Measurements from ENCODE around the gene MCU. TPM values are rescaled to one million over a fixed set of nuclear protein-coding genes. Genes with fewer than 3 reads are reported as not detected.
"Not testable (repeated sequence)": the region's sequence is repeated elsewhere in the genome, so short reads cannot be mapped to it uniquely, and the experiment has no call there.

The MCU gene
- polyA plus RNA-seq, 1 donor from 2014 or later, result 22.9 TPM

DNA sequence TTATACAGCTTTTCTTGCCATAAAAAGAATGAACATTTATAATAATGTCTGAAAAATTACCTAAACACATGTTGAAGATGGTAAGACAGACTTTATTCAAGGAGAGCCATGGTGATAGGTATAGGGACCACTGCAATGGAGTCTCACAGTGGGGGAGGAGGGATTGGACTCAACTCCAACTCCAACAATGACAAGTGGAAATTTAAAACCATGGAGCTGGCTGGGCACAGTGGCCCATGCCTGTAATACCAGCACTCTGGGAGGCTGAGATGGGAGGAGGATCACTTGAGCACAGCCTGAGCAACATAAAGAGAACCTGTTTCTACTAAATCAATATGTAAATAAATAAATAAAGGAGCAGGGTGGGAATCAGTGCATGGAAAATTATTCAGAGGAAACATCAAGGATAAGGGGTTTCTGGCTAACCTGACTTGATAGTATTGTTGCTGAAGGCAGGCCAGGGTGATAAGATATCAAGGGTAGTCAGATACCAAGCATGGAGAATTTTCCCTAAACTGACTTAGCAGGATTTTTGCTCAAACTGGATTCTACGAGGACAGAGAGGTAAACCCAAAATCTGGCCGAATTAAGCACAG lies 46.6 kb upstream of the MCU start:
- no peak overlapping the region for H3K4me3 ChIP-seq (ENCODE audit: low read length)
- H3K9ac ChIP-seq (ENCODE audit: low read length), result no peak overlapping the region
- TF ChIP-seq, protein P1, sequence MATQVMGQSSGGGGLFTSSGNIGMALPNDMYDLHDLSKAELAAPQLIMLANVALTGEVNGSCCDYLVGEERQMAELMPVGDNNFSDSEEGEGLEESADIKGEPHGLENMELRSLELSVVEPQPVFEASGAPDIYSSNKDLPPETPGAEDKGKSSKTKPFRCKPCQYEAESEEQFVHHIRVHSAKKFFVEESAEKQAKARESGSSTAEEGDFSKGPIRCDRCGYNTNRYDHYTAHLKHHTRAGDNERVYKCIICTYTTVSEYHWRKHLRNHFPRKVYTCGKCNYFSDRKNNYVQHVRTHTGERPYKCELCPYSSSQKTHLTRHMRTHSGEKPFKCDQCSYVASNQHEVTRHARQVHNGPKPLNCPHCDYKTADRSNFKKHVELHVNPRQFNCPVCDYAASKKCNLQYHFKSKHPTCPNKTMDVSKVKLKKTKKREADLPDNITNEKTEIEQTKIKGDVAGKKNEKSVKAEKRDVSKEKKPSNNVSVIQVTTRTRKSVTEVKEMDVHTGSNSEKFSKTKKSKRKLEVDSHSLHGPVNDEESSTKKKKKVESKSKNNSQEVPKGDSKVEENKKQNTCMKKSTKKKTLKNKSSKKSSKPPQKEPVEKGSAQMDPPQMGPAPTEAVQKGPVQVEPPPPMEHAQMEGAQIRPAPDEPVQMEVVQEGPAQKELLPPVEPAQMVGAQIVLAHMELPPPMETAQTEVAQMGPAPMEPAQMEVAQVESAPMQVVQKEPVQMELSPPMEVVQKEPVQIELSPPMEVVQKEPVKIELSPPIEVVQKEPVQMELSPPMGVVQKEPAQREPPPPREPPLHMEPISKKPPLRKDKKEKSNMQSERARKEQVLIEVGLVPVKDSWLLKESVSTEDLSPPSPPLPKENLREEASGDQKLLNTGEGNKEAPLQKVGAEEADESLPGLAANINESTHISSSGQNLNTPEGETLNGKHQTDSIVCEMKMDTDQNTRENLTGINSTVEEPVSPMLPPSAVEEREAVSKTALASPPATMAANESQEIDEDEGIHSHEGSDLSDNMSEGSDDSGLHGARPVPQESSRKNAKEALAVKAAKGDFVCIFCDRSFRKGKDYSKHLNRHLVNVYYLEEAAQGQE (IDR thresholded peaks at IDR 0.05; ENCODE audit: borderline replicate concordance), result no peak
- TF ChIP-seq TAF1 (IDR thresholded peaks at IDR 0.05; ENCODE audit: low read depth) (no peak), SMC3 (conservative IDR thresholded peaks at IDR 0.05; ENCODE audit: poor library complexity) (no peak), POLR2AphosphoS5 (IDR thresholded peaks at IDR 0.05) (no peak), MXI1 (conservative IDR thresholded peaks at IDR 0.05; ENCODE audit: poor library complexity, severe bottlenecking) (no peak), EZH2 (IDR thresholded peaks at IDR 0.05; ENCODE audit: borderline replicate concordance, insufficient read depth, low read length, poor library complexity, severe bottlenecking) (no peak), RAD21 (conservative IDR thresholded peaks at IDR 0.05) (no peak), EP300 (conservative IDR thresholded peaks at IDR 0.05; ENCODE audit: poor library complexity, severe bottlenecking) (no peak)
- TF ChIP-seq, protein P2, sequence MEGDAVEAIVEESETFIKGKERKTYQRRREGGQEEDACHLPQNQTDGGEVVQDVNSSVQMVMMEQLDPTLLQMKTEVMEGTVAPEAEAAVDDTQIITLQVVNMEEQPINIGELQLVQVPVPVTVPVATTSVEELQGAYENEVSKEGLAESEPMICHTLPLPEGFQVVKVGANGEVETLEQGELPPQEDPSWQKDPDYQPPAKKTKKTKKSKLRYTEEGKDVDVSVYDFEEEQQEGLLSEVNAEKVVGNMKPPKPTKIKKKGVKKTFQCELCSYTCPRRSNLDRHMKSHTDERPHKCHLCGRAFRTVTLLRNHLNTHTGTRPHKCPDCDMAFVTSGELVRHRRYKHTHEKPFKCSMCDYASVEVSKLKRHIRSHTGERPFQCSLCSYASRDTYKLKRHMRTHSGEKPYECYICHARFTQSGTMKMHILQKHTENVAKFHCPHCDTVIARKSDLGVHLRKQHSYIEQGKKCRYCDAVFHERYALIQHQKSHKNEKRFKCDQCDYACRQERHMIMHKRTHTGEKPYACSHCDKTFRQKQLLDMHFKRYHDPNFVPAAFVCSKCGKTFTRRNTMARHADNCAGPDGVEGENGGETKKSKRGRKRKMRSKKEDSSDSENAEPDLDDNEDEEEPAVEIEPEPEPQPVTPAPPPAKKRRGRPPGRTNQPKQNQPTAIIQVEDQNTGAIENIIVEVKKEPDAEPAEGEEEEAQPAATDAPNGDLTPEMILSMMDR (IDR thresholded peaks at IDR 0.05; ENCODE audit: poor library complexity, severe bottlenecking), result no peak
- H3F3A ChIP-seq (ENCODE audit: insufficient read depth, low read length, poor library complexity, severe bottlenecking), result no peaks in the 10 kb centered on the region
- no peak overlapping the region for H3K27ac ChIP-seq (ENCODE audit: low read length)
- no peaks in the 10 kb centered on the region for H3K79me2 ChIP-seq (replicated peaks; ENCODE audit: insufficient read depth, low read length)
- no peak overlapping the region for H3K4me2 ChIP-seq (ENCODE audit: low read length)
- no peaks in the 10 kb centered on the region for H3K27me3 ChIP-seq (ENCODE audit: insufficient read depth, low read depth, low read length)
- no peaks in the 10 kb centered on the region for H3K36me3 ChIP-seq (ENCODE audit: insufficient read depth, low read length)
- H4K20me1 ChIP-seq (ENCODE audit: insufficient read depth), result no peaks in the 10 kb centered on the region
- H2AFZ ChIP-seq (ENCODE audit: low read depth, low read length), result no peak overlapping the region
- H3K9me2 ChIP-seq (ENCODE audit: insufficient read depth, low read length), result no peaks in the 10 kb centered on the region
- H3K9me3 ChIP-seq (ENCODE audit: low read length), result no peaks in the 10 kb centered on the region

DNA sequence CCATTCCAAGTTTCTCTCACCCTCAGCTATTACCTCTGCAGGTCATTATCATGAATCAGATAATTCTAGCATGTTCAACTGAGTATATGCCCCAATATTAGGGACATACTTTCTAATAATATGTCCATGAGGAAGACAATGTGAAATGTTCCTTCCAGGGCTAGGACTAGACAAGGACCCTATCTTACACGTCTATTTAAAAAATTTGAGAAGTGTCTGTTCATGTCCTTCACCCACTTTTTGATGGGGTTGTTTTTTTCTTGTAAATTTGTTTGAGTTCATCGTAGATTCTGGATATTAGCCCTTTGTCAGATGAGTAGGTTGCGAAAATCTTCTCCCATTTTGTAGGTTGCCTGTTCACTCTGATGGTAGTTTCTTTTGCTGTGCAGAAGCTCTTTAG lies 45.0 kb upstream of the MCU start:
- H3K27me3 ChIP-seq (ENCODE audit: insufficient read depth, low read depth, low read length); H3K9me2 ChIP-seq (ENCODE audit: insufficient read depth, low read length); H3K9ac ChIP-seq (ENCODE audit: low read length); H3F3A ChIP-seq (ENCODE audit: insufficient read depth, low read length, poor library complexity, severe bottlenecking); H4K20me1 ChIP-seq (ENCODE audit: insufficient read depth); H3K4me2 ChIP-seq (ENCODE audit: low read length); H3K79me2 ChIP-seq (replicated peaks; ENCODE audit: insufficient read depth, low read length); H3K4me3 ChIP-seq (ENCODE audit: low read length); H3K27ac ChIP-seq (ENCODE audit: low read length); H2AFZ ChIP-seq (ENCODE audit: low read depth, low read length); H3K9me3 ChIP-seq (ENCODE audit: low read length); H3K36me3 ChIP-seq (ENCODE audit: insufficient read depth, low read length): not testable (repeated sequence)

DNA sequence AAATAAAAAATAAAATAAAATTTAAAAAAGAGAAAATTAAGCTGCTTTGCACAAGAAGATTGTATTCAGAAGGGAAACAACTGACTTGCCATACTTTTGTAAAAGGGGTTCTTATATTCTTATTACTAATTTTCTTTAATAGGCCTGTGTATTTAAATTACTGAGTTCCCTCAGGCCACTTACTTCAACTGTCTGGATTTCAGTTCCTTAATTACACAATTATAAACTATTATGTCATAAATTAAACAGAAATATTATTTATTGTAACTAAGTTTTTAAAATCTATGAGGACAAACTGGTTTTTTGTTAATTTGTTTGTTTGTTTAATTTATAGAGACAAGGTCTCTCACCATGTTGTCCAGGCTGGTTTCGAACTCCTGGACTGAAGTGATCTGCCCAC lies 43.6 kb upstream of the MCU start:
- no peaks in the 10 kb centered on the region for H3K9me2 ChIP-seq (ENCODE audit: insufficient read depth, low read length)
- no peak overlapping the region for H3K9ac ChIP-seq (ENCODE audit: low read length)
- TF ChIP-seq TAF1 (IDR thresholded peaks at IDR 0.05; ENCODE audit: low read depth), result no peak
- TF ChIP-seq SMC3 (conservative IDR thresholded peaks at IDR 0.05; ENCODE audit: poor library complexity), result no peak
- TF ChIP-seq, protein P1 (IDR thresholded peaks at IDR 0.05; ENCODE audit: borderline replicate concordance), result no peak
- TF ChIP-seq RAD21 (conservative IDR thresholded peaks at IDR 0.05), result no peak
- TF ChIP-seq POLR2AphosphoS5 (IDR thresholded peaks at IDR 0.05), result no peak
- no peak for TF ChIP-seq EP300 (conservative IDR thresholded peaks at IDR 0.05; ENCODE audit: poor library complexity, severe bottlenecking)
- no peak for TF ChIP-seq EZH2 (IDR thresholded peaks at IDR 0.05; ENCODE audit: borderline replicate concordance, insufficient read depth, low read length, poor library complexity, severe bottlenecking)
- no peak for TF ChIP-seq MXI1 (conservative IDR thresholded peaks at IDR 0.05; ENCODE audit: poor library complexity, severe bottlenecking)
- TF ChIP-seq, protein P2 (IDR thresholded peaks at IDR 0.05; ENCODE audit: poor library complexity, severe bottlenecking), result no peak
- no peaks in the 10 kb centered on the region for H3K27me3 ChIP-seq (ENCODE audit: insufficient read depth, low read depth, low read length)
- H3K4me3 ChIP-seq (ENCODE audit: low read length), result no peak overlapping the region
- H3K4me2 ChIP-seq (ENCODE audit: low read length), result no peak overlapping the region
- H3F3A ChIP-seq (ENCODE audit: insufficient read depth, low read length, poor library complexity, severe bottlenecking), result no peaks in the 10 kb centered on the region
- no peaks in the 10 kb centered on the region for H4K20me1 ChIP-seq (ENCODE audit: insufficient read depth)
- no peaks in the 10 kb centered on the region for H3K36me3 ChIP-seq (ENCODE audit: insufficient read depth, low read length)
- no peak overlapping the region for H2AFZ ChIP-seq (ENCODE audit: low read depth, low read length)
- no peak overlapping the region for H3K27ac ChIP-seq (ENCODE audit: low read length)
- H3K9me3 ChIP-seq (ENCODE audit: low read length), result no peaks in the 10 kb centered on the region
- no peaks in the 10 kb centered on the region for H3K79me2 ChIP-seq (replicated peaks; ENCODE audit: insufficient read depth, low read length)

Measured in neural cell (in vitro differentiated cells).